Esophagus squamous epithelium (tissue), 4 donors: ENCODE measurements around the gene MOB2.

Experiments
- POLR2A ChIP-seq, 4 donors: fragments of 450-650 bp; IDR thresholded peaks; one replicate each; pipeline ENCODE4 v1.6.1; 2017; ENCODE audit warnings: antibody characterized with exemption in 4 of 4, mild to moderate bottlenecking in 4 of 4, moderate library complexity in 3 of 4
- TF ChIP-seq, protein P1 (sequence below), 6 experiments: fragments of 450-650 bp in 4 of 6; fragments of 200-600 bp in 2 of 6; sonication (generic) in 2 of 6; IDR thresholded peaks; one replicate each; pipeline ENCODE4 v1.5.1; 2016 to 2019; ENCODE audit warnings: antibody characterized with exemption in 6 of 6, mild to moderate bottlenecking in 4 of 6, moderate library complexity in 4 of 6

DNA sequence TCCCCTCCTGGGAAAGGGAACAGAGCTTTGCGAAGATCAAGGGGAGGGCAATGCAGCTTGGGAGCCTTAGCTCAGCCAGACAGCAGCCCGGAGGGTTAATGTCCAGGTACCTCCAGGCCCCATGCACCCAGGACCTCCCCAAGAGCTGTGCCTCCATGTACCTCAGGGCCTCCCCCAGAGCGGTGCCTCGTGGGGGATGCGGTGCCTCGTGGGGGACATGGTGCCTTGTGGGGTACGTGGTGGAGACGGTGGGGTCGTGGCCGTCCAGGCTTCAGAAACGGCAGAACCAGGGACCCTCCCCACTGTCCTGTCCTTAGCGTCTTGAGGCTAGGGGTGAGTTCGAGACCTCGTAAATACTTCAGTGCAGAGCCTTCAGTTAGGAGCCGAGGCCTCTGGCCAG lies 63.6 kb downstream of the MOB2 start:
- TF ChIP-seq, protein P1, sequence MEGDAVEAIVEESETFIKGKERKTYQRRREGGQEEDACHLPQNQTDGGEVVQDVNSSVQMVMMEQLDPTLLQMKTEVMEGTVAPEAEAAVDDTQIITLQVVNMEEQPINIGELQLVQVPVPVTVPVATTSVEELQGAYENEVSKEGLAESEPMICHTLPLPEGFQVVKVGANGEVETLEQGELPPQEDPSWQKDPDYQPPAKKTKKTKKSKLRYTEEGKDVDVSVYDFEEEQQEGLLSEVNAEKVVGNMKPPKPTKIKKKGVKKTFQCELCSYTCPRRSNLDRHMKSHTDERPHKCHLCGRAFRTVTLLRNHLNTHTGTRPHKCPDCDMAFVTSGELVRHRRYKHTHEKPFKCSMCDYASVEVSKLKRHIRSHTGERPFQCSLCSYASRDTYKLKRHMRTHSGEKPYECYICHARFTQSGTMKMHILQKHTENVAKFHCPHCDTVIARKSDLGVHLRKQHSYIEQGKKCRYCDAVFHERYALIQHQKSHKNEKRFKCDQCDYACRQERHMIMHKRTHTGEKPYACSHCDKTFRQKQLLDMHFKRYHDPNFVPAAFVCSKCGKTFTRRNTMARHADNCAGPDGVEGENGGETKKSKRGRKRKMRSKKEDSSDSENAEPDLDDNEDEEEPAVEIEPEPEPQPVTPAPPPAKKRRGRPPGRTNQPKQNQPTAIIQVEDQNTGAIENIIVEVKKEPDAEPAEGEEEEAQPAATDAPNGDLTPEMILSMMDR (IDR thresholded peaks at IDR 0.05): no peak
- TF ChIP-seq POLR2A (IDR thresholded peaks at IDR 0.05): no peak
